Lower leg skin (tissue), 4 donors: Measurements from ENCODE around the gene INHBB. TPM values are rescaled to one million over a fixed set of nuclear protein-coding genes. Genes with fewer than 3 reads are reported as not detected.

Experiments
- DNase-seq, 2 donors: peaks; one replicate each; pipeline ENCODE4 v3.0.0-alpha.2; 2019; ENCODE audit warnings: low spot score in 2 of 2
- H3K4me3 ChIP-seq: fragments of 200-600 bp; sonication (generic); 2 replicates; pipeline ENCODE4 v1.5.1; 2017; ENCODE audit warnings: mild to moderate bottlenecking, low read depth; ENCODE audit not compliant: poor library complexity, severe bottlenecking
- POLR2A ChIP-seq, 2 donors: fragments of 450-650 bp; IDR thresholded peaks; one replicate each; pipeline ENCODE4 v1.6.1; 2016 to 2017; ENCODE audit warnings: antibody characterized with exemption in 2 of 2, mild to moderate bottlenecking in 1 of 2, moderate library complexity in 1 of 2
- WGBS, 2 donors: methylation state at CpG; one replicate each; pipeline ENCODE4 v1.1.5; 2018; 5-methylcytosine and 5-hydroxymethylcytosine counted together
- intact Hi-C: fragments of 100-400 bp; cut with DNase I; formaldehyde crosslinking; loops from one replicate; pipeline ENCODE4 v1.15.0; 2023; ENCODE audit warnings: low total_unique reads
- total RNA-seq, 4 donors: library from RNA; depleted of rRNA; stranded (reverse); fragments of >200 nt; gene quantifications; one replicate each; pipeline ENCODE4 v1.1.0, GENCODE V29; 2016
- TF ChIP-seq, protein P1 (sequence below), 3 donors: fragments of 450-650 bp; IDR thresholded peaks; one replicate each; pipeline ENCODE4 v1.5.1; 2016; ENCODE audit warnings: antibody characterized with exemption in 3 of 3, mild to moderate bottlenecking in 3 of 3, moderate library complexity in 2 of 3

Gene INHBB
- total RNA-seq, 4 donors from 2014 or later, result 9.4 to 47.9 (median 25.0) TPM

- no peak overlapping the region for H3K4me3 ChIP-seq
- WGBS, 2 donors, result 62 to 69% methylated on average over 38 to 39 of the region's 39 CpGs
- intact Hi-C loops, result loop anchor here (10.0 kb wide), 1 partner anchor 199 kb away; no protein-coding TSS in a partner anchor
- TF ChIP-seq POLR2A (IDR thresholded peaks at IDR 0.05), result no peak
- TF ChIP-seq, protein P1, sequence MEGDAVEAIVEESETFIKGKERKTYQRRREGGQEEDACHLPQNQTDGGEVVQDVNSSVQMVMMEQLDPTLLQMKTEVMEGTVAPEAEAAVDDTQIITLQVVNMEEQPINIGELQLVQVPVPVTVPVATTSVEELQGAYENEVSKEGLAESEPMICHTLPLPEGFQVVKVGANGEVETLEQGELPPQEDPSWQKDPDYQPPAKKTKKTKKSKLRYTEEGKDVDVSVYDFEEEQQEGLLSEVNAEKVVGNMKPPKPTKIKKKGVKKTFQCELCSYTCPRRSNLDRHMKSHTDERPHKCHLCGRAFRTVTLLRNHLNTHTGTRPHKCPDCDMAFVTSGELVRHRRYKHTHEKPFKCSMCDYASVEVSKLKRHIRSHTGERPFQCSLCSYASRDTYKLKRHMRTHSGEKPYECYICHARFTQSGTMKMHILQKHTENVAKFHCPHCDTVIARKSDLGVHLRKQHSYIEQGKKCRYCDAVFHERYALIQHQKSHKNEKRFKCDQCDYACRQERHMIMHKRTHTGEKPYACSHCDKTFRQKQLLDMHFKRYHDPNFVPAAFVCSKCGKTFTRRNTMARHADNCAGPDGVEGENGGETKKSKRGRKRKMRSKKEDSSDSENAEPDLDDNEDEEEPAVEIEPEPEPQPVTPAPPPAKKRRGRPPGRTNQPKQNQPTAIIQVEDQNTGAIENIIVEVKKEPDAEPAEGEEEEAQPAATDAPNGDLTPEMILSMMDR (IDR thresholded peaks at IDR 0.05), result no peak
- DNase-seq, result peak in 1 of 2 donors; percentile 85
These were observed 32.0 kb upstream of the INHBB start for GRCh38 chr2:120313695-120314615.

GRCh38 chr2:120314690-120315366, 31.1 kb upstream of the INHBB start:
- H3K4me3 ChIP-seq, result no peak overlapping the region
- WGBS, 2 donors, result 85 to 87% methylated on average over 19 of the region's 19 CpGs
- no peak for DNase-seq
- intact Hi-C loops, result loop anchor here (10.0 kb wide), 1 partner anchor 200 kb away; no protein-coding TSS in a partner anchor
- TF ChIP-seq POLR2A (IDR thresholded peaks at IDR 0.05), result no peak
- TF ChIP-seq, protein P1 (IDR thresholded peaks at IDR 0.05), result no peak

- no peak for TF ChIP-seq POLR2A (IDR thresholded peaks at IDR 0.05)
- TF ChIP-seq, protein P1 (IDR thresholded peaks at IDR 0.05), result no peak
- no peak for DNase-seq
These were observed 30.4 kb upstream of the INHBB start for GRCh38 chr2:120315367-120316033.

GRCh38 chr2:120316071-120316470, 29.9 kb upstream of the INHBB start:
- WGBS, 2 donors, result 78 to 91% methylated on average over 5 of the region's 5 CpGs
- no peak for DNase-seq
- intact Hi-C loops, result loop anchor here (10.0 kb wide), 1 partner anchor 201 kb away; no protein-coding TSS in a partner anchor
- no peak for TF ChIP-seq POLR2A (IDR thresholded peaks at IDR 0.05)
- TF ChIP-seq, protein P1 (IDR thresholded peaks at IDR 0.05), result no peak
- H3K4me3 ChIP-seq, result no peak overlapping the region

More at GRCh38 chr2:120315367-120316033, 30.4 kb upstream of the INHBB start:
- intact Hi-C loops, result loop anchor here (10.0 kb wide), 1 partner anchor 201 kb away; no protein-coding TSS in a partner anchor
- WGBS, 2 donors, result 91% methylated on average over 16 to 17 of the region's 17 CpGs
- H3K4me3 ChIP-seq, result no peak overlapping the region

DNA sequence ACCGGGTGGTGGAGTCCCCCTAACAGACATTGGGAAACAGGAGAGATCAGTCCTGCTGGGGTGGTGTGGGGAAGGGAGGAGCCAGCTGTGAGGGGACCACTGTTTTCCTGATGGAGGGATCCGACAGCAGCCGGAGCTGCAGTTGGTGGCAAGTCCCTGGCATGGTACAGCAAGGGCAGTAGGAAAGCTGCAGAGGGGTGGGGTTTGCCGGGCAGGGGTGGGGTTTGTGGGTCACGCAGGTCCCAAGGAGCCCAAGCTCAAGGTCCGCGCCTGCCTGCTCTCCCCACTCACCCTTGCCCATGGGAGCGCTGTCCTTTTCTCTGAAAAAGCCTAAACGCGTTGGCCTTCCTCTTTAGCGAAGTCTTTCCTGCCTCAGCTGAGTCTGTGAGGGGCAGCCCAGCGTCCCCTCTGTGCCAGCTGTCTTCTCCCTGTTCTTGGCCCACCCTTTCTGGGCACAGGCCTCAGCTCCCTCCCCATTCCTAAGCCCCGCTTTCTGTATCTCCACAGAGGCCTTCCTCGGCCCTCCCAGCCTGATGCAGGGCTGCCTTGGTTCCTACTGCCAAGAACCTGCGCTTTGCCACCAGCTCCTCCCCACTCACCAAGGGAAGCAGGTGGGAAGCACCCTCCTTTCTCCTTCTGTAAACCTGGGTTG, 29.3 kb upstream of the INHBB start:
- intact Hi-C loops, result loop anchor here (10.0 kb wide), 1 partner anchor 202 kb away; no protein-coding TSS in a partner anchor
- H3K4me3 ChIP-seq, result no peak overlapping the region
- TF ChIP-seq, protein P1 (IDR thresholded peaks at IDR 0.05), result no peak
- no peak for TF ChIP-seq POLR2A (IDR thresholded peaks at IDR 0.05)
- 93% methylated on average over 15 of the region's 15 CpGs for WGBS, 2 donors
- no peak for DNase-seq
